K562 (cell line): Measurements from ENCODE around the gene PALM3. TPM values are rescaled to one million over a fixed set of nuclear protein-coding genes. Genes with fewer than 3 reads are reported as not detected.

Experiments used
- CHCHD3 ChIP-seq: fragments of 250-450 bp; sonication (Bioruptor Pico); IDR thresholded peaks from 2 replicates; pipeline ENCODE4 v2.1.2; 2022; ENCODE audit warnings: mild to moderate bottlenecking
- GTF3C2 ChIP-seq: IDR thresholded peaks from 3 replicates; pipeline ENCODE4 v1.6.1; 2011; ENCODE audit warnings: borderline replicate concordance, mild to moderate bottlenecking, moderate library complexity; ENCODE audit not compliant: insufficient read length; ENCODE audit errors: extremely low read depth
- KLF10 ChIP-seq: fragments of 250-450 bp; sonication (Bioruptor Pico); IDR thresholded peaks from 2 replicates; pipeline ENCODE4 v1.6.1; 2021; ENCODE audit warnings: matching md5 sums
- NCOA2 ChIP-seq, 2 experiments: fragments of 450-650 bp; IDR thresholded peaks; 2 replicates each; pipeline ENCODE4 v1.6.1; 2018; ENCODE audit warnings: mild to moderate bottlenecking in 2 of 2, moderate library complexity in 1 of 2; ENCODE audit not compliant: partially characterized antibody in 2 of 2
- NR2C2 ChIP-seq, 2 experiments: fragments of 200-800 bp in 1 of 2; sonication (Bioruptor generic) in 1 of 2; sonication (generic) in 1 of 2; formaldehyde crosslinking in 1 of 2; IDR thresholded peaks; 2 replicates each; pipeline versions ENCODE4 v1.6.1 to v1.8.0; 2016 to 2022; ENCODE audit warnings: mild to moderate bottlenecking in 1 of 2, missing compliant biosample characterization in 1 of 2, missing genetic modification characterization in 1 of 2, missing genetic modification reagents in 1 of 2
- RAD51 ChIP-seq: fragments of 450-650 bp; IDR thresholded peaks from 2 replicates; pipeline ENCODE4 v1.7.1; 2016; ENCODE audit warnings: low read depth, mild to moderate bottlenecking, borderline replicate concordance
- RBM25 ChIP-seq: fragments of 200-400 bp; formaldehyde crosslinking; IDR thresholded peaks from 2 replicates; pipeline ENCODE4 v1.6.1; 2018; ENCODE audit warnings: low read length, low read depth, moderate library complexity; ENCODE audit not compliant: severe bottlenecking
- TFAM ChIP-seq: fragments of 250-450 bp; sonication (Bioruptor Pico); conservative IDR thresholded peaks from 2 replicates; pipeline ENCODE4 v1.5.0; 2021; ENCODE audit warnings: mild to moderate bottlenecking, moderate library complexity
- ZNF12 ChIP-seq: sonication (generic); formaldehyde crosslinking; IDR thresholded peaks from 2 replicates; pipeline ENCODE4 v1.4.0; 2020; ENCODE audit warnings: mild to moderate bottlenecking, missing genetic modification reagents
- ZNF143 ChIP-seq: sonication (generic); formaldehyde crosslinking; IDR thresholded peaks from 2 replicates; pipeline ENCODE4 v1.9.0; 2022; ENCODE audit warnings: mild to moderate bottlenecking, missing genetic modification reagents
- ZNF644 ChIP-seq: fragments of 200-800 bp; sonication (Bioruptor generic); IDR thresholded peaks from 2 replicates; pipeline ENCODE4 v1.6.1; 2016; ENCODE audit warnings: low read depth, missing genetic modification characterization, missing compliant biosample characterization
- ZNF696 ChIP-seq: fragments of 250-450 bp; sonication (Bioruptor Pico); conservative IDR thresholded peaks from 2 replicates; pipeline ENCODE4 v1.4.0; 2020; ENCODE audit warnings: mild to moderate bottlenecking, moderate library complexity
- ZNF740 ChIP-seq, 3 experiments: fragments of 200-800 bp in 1 of 3; sonication (Bioruptor generic) in 1 of 3; sonication (generic) in 1 of 3; formaldehyde crosslinking in 1 of 3; IDR thresholded peaks; 2 replicates each; pipeline versions ENCODE4 v1.6.1 to v1.8.0; 2016 to 2022; ENCODE audit warnings: mild to moderate bottlenecking in 2 of 3, missing compliant biosample characterization in 2 of 3, missing genetic modification characterization in 2 of 3, missing genetic modification reagents in 1 of 3
- polyA plus RNA-seq, 8 experiments: library from polyadenylated mRNA; depleted of rRNA in 4 of 8; stranded (reverse) in 5 of 8; unstranded in 3 of 8; fragments of >200 nt; fragmentation: Nextera tagmentation in 2 of 8; fragmentation: Illumina TruSeq in 1 of 8; extraction: Ambion mirVana in 2 of 8; extraction: Trizol in 1 of 8; gene quantifications; 2 replicates each; pipeline versions ENCODE4 v1.2.1 to v1.2.3, GENCODE V29; 2011 to 2014; ENCODE audit warnings: inconsistent platforms in 1 of 8, missing spikeins in 1 of 8
- total RNA-seq, 7 experiments: library from RNA; depleted of rRNA in 6 of 7; stranded (reverse); fragments of >200 nt in 6 of 7; fragmentation: Illumina TruSeq in 2 of 7; extraction: Trizol in 2 of 7; gene quantifications; 2 replicates each; pipeline versions ENCODE4 v1.2.1 to v1.2.3, GENCODE V29; 2011 to 2021; ENCODE audit warnings: low replicate concordance in 1 of 7
- TF ChIP-seq, protein P1 (sequence below): fragments of 450-650 bp; IDR thresholded peaks from 2 replicates; pipeline ENCODE4 v1.7.0; 2016; ENCODE audit warnings: borderline replicate concordance
- TF ChIP-seq, protein P2 (sequence below): fragments of 450-650 bp; IDR thresholded peaks from 2 replicates; pipeline ENCODE4 v1.6.1; 2016; ENCODE audit warnings: mild to moderate bottlenecking
- TF ChIP-seq, protein P3 (sequence below), 2 experiments: fragments of 450-650 bp; IDR thresholded peaks; 2 replicates each; pipeline ENCODE4 v1.6.1; 2016

The PALM3 gene
- total and polyA plus RNA-seq, 9 of the 15 experiments (the other 6 are each of a cell fraction or from before 2014, with no cell fraction given): 0.07 to 9.3 (median 3.3) TPM

- TF ChIP-seq RBM25 (peak; percentile 30), ZNF696 (no peak), CHCHD3 (CRISPR knock-in tag) (no peak), TFAM (no peak), NCOA2 (IDR thresholded peaks at IDR 0.05; ENCODE audit: partially characterized antibody in 2 of 2) (no peak), GTF3C2 (no peak), ZNF143 (CRISPR knock-in tag) (0 out of 2 replicates have a peak, but pooled peaks have one; percentile 19), ZNF12 (CRISPR knock-in tag) (no peak), ZNF740 (CRISPR knock-in tag; IDR thresholded peaks at IDR 0.05) (peak; percentile 42; the same call in 1 of the 2 replicates), ZNF740 (tag; IDR thresholded peaks at IDR 0.05) (peak in 1 of 2 experiments; percentile 60; a peak in 2 of 4 replicates), NR2C2 (CRISPR knock-in tag; IDR thresholded peaks at IDR 0.05) (peak; percentile 74), NR2C2 (tag; IDR thresholded peaks at IDR 0.05) (peak; percentile 96), RAD51 (no peak), ZNF644 (tag) (no peak), KLF10 (CRISPR knock-in tag) (no peak)
- TF ChIP-seq, protein P1, sequence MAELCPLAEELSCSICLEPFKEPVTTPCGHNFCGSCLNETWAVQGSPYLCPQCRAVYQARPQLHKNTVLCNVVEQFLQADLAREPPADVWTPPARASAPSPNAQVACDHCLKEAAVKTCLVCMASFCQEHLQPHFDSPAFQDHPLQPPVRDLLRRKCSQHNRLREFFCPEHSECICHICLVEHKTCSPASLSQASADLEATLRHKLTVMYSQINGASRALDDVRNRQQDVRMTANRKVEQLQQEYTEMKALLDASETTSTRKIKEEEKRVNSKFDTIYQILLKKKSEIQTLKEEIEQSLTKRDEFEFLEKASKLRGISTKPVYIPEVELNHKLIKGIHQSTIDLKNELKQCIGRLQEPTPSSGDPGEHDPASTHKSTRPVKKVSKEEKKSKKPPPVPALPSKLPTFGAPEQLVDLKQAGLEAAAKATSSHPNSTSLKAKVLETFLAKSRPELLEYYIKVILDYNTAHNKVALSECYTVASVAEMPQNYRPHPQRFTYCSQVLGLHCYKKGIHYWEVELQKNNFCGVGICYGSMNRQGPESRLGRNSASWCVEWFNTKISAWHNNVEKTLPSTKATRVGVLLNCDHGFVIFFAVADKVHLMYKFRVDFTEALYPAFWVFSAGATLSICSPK: no peak
- TF ChIP-seq, protein P2, sequence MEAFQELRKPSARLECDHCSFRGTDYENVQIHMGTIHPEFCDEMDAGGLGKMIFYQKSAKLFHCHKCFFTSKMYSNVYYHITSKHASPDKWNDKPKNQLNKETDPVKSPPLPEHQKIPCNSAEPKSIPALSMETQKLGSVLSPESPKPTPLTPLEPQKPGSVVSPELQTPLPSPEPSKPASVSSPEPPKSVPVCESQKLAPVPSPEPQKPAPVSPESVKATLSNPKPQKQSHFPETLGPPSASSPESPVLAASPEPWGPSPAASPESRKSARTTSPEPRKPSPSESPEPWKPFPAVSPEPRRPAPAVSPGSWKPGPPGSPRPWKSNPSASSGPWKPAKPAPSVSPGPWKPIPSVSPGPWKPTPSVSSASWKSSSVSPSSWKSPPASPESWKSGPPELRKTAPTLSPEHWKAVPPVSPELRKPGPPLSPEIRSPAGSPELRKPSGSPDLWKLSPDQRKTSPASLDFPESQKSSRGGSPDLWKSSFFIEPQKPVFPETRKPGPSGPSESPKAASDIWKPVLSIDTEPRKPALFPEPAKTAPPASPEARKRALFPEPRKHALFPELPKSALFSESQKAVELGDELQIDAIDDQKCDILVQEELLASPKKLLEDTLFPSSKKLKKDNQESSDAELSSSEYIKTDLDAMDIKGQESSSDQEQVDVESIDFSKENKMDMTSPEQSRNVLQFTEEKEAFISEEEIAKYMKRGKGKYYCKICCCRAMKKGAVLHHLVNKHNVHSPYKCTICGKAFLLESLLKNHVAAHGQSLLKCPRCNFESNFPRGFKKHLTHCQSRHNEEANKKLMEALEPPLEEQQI: no peak
- TF ChIP-seq, protein P3, sequence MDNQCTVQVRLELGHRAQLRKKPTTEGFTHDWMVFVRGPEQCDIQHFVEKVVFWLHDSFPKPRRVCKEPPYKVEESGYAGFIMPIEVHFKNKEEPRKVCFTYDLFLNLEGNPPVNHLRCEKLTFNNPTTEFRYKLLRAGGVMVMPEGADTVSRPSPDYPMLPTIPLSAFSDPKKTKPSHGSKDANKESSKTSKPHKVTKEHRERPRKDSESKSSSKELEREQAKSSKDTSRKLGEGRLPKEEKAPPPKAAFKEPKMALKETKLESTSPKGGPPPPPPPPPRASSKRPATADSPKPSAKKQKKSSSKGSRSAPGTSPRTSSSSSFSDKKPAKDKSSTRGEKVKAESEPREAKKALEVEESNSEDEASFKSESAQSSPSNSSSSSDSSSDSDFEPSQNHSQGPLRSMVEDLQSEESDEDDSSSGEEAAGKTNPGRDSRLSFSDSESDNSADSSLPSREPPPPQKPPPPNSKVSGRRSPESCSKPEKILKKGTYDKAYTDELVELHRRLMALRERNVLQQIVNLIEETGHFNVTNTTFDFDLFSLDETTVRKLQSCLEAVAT (IDR thresholded peaks at IDR 0.05): no peak
Observed at GRCh38 chr19:14091081-14091812, 29.4 kb upstream of the PALM3 start (continued).
